AG09319 (cell line): Measurements from ENCODE around the gene MRO.

Experiments used
- DNase-seq: peaks from one replicate; pipeline ENCODE4 v3.0.0-alpha.2; 2010; ENCODE audit warnings: low read depth; ENCODE audit errors: extremely low read depth
- TF ChIP-seq, protein P1 (sequence below): IDR thresholded peaks from 2 replicates; pipeline ENCODE4 v1.5.1; 2011; ENCODE audit warnings: low read depth, mild to moderate bottlenecking, inconsistent platforms, low read length, moderate library complexity

The MRO gene

DNA sequence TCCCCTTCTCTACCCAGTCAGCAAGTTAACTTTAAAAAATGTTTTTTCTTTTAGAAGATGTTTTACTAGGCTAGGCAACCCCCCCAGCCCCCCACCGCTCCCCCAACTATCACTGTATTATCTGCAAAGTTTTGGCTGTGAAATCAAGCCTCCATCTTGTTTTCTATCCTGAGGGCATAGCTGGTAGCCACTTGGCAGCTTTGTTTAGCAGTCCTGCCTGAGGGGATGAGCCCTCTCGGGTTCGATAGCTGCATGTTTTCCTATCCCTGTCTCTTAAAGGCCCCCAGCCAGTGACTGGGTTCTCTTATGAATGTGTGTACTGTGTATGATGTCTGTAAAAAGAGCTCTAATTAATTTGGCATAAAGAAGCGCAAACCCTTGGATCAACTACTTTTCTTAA lies 43.4 kb downstream of the MRO start:
- TF ChIP-seq, protein P1, sequence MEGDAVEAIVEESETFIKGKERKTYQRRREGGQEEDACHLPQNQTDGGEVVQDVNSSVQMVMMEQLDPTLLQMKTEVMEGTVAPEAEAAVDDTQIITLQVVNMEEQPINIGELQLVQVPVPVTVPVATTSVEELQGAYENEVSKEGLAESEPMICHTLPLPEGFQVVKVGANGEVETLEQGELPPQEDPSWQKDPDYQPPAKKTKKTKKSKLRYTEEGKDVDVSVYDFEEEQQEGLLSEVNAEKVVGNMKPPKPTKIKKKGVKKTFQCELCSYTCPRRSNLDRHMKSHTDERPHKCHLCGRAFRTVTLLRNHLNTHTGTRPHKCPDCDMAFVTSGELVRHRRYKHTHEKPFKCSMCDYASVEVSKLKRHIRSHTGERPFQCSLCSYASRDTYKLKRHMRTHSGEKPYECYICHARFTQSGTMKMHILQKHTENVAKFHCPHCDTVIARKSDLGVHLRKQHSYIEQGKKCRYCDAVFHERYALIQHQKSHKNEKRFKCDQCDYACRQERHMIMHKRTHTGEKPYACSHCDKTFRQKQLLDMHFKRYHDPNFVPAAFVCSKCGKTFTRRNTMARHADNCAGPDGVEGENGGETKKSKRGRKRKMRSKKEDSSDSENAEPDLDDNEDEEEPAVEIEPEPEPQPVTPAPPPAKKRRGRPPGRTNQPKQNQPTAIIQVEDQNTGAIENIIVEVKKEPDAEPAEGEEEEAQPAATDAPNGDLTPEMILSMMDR, result no peak
- DNase-seq, result no peak

DNA sequence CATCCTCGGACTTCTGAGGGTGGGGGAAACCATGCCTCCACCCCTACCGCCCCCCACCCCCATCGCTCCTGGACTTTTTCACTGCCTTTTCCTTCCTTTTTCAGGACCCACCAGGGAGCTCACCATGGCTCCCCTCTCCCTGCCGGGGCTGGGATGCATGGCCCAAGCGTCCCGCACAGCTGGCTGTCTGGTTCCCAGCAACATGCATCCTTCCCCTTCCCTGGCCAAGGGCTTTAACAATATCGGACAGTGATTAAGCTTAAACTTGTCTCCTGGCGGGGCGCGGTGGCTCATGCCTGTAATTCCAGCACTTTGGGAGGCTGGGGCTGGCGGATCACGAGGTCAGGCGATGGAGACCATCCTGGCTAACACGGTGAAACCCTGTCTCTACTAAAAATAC lies 44.1 kb downstream of the MRO start:
- no peak for DNase-seq
- TF ChIP-seq, protein P1, result no peak

DNA sequence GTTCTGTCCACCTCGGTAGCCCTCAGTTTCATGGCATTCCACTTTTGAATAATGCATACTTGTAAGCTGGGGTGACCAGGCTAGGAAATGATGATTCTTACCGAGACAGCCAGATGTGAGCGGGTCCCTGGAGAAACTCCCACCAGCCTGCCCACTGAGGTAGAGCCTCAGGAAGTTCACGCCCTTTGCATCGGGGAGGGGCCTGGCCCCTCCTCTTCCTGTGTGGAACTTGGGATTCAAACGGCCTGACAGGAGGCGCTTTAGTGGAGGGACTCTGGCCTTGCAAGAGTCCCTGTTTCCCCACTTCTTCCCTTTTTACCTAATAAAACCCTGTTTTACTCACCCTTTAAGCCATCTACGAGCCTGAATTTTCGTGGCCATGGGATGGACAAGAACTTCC lies 44.6 kb downstream of the MRO start:
- TF ChIP-seq, protein P1, result no peak

DNA sequence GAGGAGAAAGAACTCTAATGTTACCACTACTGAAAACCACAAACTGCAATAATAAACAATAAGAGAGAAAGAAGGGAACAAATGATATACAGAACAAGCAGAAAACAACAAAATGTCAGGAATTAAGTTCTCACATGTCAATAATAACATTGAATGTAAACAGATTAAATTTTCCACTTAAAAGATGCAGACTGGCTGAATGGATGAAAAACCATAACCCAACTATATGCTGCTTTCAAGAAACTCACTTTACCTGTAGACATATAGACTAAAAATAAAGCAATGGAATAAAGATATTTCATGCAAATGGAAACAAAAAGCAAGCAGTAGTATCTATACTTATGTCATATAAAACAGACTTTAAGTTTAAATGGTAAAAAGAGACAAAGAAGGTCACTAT lies 50.4 kb downstream of the MRO start:
- no peak for DNase-seq
- TF ChIP-seq, protein P1, result no peak

More for the DNA sequence above, 44.6 kb downstream of the MRO start:
- no peak for DNase-seq

DNA sequence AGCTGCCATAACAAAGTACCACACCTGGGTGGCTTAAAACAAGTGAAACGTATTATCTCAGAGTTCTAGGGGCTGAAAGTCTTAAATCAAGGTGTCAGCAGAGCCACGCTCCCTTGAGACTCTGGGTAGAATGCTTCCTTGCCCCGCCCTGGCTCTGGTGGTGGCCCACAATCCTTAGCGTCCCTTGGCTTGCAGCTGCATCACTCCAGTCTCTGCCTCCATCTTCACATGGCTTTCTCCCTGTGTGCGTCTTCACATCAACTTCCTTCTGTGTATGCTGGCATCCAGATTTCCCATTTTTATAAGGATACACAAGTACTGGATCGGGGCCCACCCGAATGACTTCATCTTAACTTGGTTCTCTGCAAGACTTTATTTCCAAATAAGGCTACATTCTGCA lies 62.5 kb downstream of the MRO start:
- TF ChIP-seq, protein P1, result no peak
- DNase-seq, result no peak

DNA sequence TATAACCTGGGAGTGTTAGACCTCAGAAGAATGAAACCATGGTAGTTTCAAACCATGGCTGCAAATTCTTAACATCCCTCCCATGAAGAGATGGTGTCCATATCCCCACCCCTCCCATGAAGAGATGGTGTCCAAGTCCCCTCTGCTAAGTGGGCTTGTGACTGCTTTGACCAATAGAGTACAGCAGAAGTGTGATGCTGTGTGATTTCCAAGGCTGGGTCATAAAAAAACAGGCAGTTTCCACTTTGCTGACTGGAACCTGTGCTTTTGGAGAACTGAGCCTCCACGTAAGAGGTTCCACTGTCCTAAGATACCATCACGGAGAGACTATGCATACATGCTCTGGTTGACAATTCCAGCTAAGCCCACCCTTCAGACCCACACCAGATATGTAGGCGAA lies 65.5 kb downstream of the MRO start:
- TF ChIP-seq, protein P1, result no peak

DNA sequence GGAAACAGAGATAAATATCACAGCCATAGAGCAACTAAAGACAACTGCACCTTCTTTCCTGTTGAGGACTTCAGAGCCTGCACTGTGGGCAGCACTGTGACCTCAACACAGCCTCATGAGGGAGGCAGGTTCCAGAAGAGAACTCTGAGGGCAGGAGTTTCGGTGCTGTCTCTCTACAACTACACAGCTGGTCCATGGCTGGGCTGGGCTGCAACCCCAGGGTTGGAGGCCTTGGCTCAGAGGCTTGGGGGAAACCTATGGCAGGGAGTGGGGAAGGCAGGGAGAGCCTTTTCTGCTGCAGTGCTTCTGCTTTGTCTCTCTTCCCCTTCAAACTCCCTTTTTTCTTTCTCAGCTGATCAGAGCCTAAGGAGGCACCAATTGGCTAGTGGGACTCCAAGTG lies 66.5 kb downstream of the MRO start:
- TF ChIP-seq, protein P1, result no peak
- no peak for DNase-seq

More for the DNA sequence above, 65.5 kb downstream of the MRO start:
- DNase-seq, result no peak
